WERI-Rb-1 (cell line): Measurements from ENCODE around the gene RABGAP1L.
"Not testable (repeated sequence)": the region's sequence is repeated elsewhere in the genome, so short reads cannot be mapped to it uniquely, and the experiment has no call there.

ENCODE experiments used
- DNase-seq: peaks from one replicate; pipeline ENCODE4 v3.0.0-alpha.2; 2020
- H3K27ac ChIP-seq: fragments of 250-450 bp; sonication (Bioruptor Pico); 2 replicates; pipeline ENCODE4 v1.5.1; 2020; ENCODE audit warnings: mild to moderate bottlenecking, moderate library complexity
- H3K27me3 ChIP-seq: fragments of 250-450 bp; sonication (Bioruptor Pico); 2 replicates; pipeline ENCODE4 v1.5.1; 2021; ENCODE audit warnings: mild to moderate bottlenecking, low read depth, moderate library complexity; ENCODE audit not compliant: insufficient read depth, severe bottlenecking
- H3K36me3 ChIP-seq: fragments of 250-450 bp; sonication (Bioruptor Pico); 2 replicates; pipeline ENCODE4 v1.5.1; 2020; ENCODE audit warnings: mild to moderate bottlenecking, moderate library complexity
- H3K4me3 ChIP-seq: 2 replicates; pipeline ENCODE4 v1.5.1; 2011; ENCODE audit warnings: low read depth, mild to moderate bottlenecking, control low read depth, low read length
- H3K9me3 ChIP-seq: fragments of 250-450 bp; sonication (Bioruptor Pico); 2 replicates; pipeline ENCODE4 v1.5.1; 2021; ENCODE audit warnings: mild to moderate bottlenecking, moderate library complexity; ENCODE audit not compliant: severe bottlenecking
- CTCF ChIP-seq: IDR thresholded peaks from 2 replicates; pipeline ENCODE4 v1.5.1; 2011; ENCODE audit warnings: low read depth, mild to moderate bottlenecking, control low read depth, inconsistent platforms, low read length

The RABGAP1L gene

GRCh38 chr1:174883409-174883808 lies 724.1 kb downstream of the RABGAP1L start:
- Histone ChIP-seq H3K27ac (no peak overlapping the region), H3K4me3 (no peak overlapping the region), H3K27me3 (no peaks in the 10 kb centered on the region), H3K9me3 (no peaks in the 10 kb centered on the region), H3K36me3 (no peaks in the 10 kb centered on the region)
- DNase-seq = no peak
- peak; percentile 22; the same call in 1 of the 2 replicates for TF ChIP-seq CTCF

DNA sequence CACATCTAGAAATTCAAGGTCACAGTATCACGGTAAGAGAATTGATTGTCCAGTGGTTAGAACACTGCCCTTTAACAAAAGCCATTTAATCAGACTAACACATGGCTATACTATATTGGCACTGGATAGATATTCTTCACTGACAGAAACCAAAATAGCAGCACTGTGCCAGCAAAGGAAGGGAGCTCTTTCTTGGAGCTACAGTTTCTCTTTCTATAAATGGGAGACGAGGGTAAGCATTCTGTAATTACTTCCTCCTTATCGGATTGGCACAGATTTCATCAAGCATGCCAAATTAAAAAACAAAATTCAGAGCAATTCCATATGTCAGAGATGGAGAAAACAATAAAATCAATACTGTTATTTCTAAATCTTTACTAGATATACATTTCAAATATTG lies 724.7 kb downstream of the RABGAP1L start:
- DNase-seq = no peak
- Histone ChIP-seq H3K27ac (no peak overlapping the region), H3K9me3 (no peaks in the 10 kb centered on the region), H3K4me3 (no peak overlapping the region), H3K36me3 (no peaks in the 10 kb centered on the region), H3K27me3 (no peaks in the 10 kb centered on the region)
- TF ChIP-seq CTCF = no peak

- DNase-seq = no peak
- no peaks in the 10 kb centered on the region for H3K27me3 ChIP-seq
- no peak overlapping the region for H3K4me3 ChIP-seq
- no peak for TF ChIP-seq CTCF
- H3K36me3 ChIP-seq = no peaks in the 10 kb centered on the region
- H3K9me3 ChIP-seq = no peaks in the 10 kb centered on the region
- H3K27ac ChIP-seq = no peak overlapping the region
Observed at GRCh38 chr1:174884566-174884965, 725.2 kb downstream of the RABGAP1L start.

- Histone ChIP-seq H3K27ac (no peak overlapping the region), H3K4me3 (no peak overlapping the region), H3K27me3 (no peaks in the 10 kb centered on the region), H3K9me3 (no peaks in the 10 kb centered on the region), H3K36me3 (no peaks in the 10 kb centered on the region; the same call in 1 of the 2 replicates)
- DNase-seq = no peak
- no peak for TF ChIP-seq CTCF
Observed at GRCh38 chr1:174890024-174890423, 730.7 kb downstream of the RABGAP1L start.

GRCh38 chr1:174892016-174892415 lies 732.7 kb downstream of the RABGAP1L start:
- no peaks in the 10 kb centered on the region for H3K9me3 ChIP-seq
- no peak overlapping the region for H3K27ac ChIP-seq
- no peaks in the 10 kb centered on the region; the same call in 1 of the 2 replicates for H3K36me3 ChIP-seq
- TF ChIP-seq CTCF = no peak
- DNase-seq = no peak
- no peaks in the 10 kb centered on the region for H3K27me3 ChIP-seq
- H3K4me3 ChIP-seq = no peak overlapping the region

DNA sequence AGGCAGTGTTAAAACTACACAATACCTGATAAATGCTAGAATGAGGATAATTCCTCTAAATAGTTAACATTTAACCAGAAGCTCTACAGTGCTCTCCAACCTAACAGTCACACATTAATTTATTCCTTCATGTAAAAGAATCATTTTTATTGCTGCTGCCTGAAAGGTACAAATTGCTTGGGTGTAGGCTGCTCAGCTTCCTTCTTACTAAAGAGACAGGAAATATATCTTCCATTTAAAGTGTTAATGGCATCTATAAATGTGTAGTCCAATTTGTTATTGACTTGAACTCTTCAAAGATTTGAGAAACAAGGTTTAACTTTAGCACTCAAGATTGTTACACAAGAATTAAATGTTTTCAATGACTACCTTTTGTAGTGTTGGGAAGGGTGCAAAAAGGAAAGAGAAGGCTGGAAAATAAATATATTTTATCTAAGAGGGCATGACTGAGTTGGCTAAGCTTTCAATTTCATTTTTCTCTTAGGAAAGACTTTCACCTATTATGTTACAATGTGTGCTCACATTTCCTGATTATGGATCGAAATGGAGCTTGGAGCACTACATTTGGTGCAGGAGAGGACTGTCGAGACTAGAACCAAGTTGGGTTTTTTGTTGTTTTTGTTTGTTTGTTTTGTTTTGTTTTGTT lies 734.9 kb downstream of the RABGAP1L start:
- Histone ChIP-seq H3K27me3 (no peaks in the 10 kb centered on the region), H3K36me3 (no peaks in the 10 kb centered on the region; the same call in 1 of the 2 replicates), H3K9me3 (peaks cover 4% of the 10 kb centered on the region), H3K4me3 (no peak overlapping the region), H3K27ac (no peak overlapping the region)
- no peak for TF ChIP-seq CTCF
- DNase-seq = no peak

GRCh38 chr1:174895610-174896009 lies 736.3 kb downstream of the RABGAP1L start:
- H3K27me3 ChIP-seq, H3K27ac ChIP-seq, DNase-seq, H3K36me3 ChIP-seq, H3K4me3 ChIP-seq, H3K9me3 ChIP-seq: not testable (repeated sequence)
